NCI-H2081 treated with DMSO at 0.1 percent for 48 hours (cell line): Measurements from ENCODE around the gene BMP8A.
"Not testable (repeated sequence)": the region's sequence is repeated elsewhere in the genome, so short reads cannot be mapped to it uniquely, and the experiment has no call there.

ENCODE experiments used
- DNase-seq: peaks from one replicate; lab custom pipeline; 2025; lab: John Stamatoyannopoulos, UW

The BMP8A gene

DNA sequence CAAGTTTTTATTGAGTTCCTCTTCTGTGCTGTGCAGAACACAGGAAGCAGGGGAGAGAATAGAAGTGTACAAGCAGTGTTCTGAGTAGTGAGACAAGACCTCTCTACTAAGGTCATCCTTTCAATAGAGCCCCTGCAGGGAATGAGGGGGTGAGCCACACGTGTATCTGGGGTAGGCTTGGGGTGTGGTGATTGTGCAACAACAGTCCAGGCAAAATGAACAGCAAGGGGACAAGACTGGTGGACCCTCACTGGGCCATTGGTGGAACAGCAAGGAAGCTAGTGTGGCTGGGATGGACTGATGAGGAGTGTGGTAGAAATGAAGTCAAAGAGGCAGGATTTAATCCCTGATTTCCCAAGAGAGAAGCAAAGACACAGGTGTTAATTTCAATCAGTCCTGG, 8.2 kb upstream of the BMP8A start:
- DNase-seq: no peak

DNA sequence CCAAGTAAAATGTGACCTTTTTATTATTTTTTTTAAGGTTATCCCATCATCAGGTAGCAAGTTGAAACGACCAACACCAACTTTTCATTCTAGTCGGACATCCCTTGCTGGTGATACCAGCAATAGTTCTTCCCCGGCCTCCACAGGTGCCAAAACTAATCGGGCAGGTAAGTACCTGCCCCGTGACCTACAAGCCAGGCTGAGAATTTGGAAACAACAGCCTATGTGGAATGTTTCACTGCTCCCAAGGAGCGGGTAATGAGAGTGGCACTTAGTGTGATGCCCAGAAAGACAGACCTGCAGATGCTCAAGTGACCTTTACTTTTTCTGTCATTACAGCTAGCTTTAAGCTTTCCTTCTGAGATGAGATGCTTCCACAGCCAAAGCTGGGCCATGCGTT, 6.9 kb upstream of the BMP8A start:
- no peak for DNase-seq

DNA sequence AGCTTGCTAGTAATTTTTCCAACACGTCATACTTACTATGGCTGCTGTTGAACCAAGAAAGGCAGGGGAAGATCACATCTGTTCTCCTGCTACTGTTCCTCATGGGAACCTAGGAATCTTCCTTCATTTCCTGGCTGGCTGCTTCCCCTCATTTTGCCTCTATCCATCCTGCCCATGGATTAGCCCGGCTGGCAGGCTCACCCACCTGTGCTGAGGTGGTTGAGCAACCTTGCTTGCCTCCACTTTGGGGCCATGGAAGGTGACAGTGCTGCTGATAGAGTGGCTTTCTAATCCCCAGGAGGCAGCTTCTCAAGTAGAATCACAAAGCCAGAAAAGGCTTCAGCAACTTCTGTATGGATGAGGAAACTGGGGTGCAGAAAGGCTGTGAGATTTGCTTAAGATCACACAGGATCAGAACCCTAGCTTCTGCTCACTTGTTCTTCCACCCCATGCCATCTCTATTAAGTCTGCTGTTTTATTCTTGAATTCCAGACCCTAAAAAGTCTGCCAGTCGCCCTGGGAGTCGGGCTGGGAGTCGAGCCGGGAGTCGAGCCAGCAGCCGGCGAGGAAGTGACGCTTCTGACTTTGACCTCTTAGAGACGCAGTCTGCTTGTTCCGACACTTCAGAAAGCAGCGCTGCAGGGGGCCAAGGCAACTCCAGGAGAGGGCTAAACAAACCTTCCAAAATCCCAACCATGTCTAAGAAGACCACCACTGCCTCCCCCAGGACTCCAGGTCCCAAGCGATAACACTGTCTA, 6.2 kb upstream of the BMP8A start:
- DNase-seq: no peak

DNA sequence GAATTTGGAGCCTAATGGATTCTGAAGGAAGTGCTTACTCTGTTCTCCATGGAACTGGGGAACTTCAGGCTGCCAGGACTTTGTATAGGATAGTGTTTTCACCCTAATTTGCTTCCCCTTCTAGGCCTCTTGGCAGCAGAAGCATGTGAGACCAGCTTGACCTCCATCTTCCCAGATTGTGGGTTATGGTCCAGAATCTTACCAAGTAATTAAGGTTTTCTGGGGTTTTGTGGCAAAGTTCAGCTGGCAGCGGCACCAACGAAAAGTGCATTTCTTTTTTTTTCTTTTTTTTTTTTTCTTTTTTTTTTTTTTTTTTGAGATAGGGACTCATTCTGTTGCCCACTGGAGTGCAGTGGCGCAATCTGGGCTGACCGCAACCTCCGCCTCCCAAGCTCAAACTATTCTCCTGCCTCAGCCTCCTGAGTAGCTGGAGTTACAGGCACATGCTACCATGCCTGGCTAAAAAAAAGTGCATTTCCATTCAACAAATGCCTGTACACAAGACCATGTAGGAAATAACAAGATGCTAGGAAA, 3.4 kb upstream of the BMP8A start:
- DNase-seq: no peak

DNA sequence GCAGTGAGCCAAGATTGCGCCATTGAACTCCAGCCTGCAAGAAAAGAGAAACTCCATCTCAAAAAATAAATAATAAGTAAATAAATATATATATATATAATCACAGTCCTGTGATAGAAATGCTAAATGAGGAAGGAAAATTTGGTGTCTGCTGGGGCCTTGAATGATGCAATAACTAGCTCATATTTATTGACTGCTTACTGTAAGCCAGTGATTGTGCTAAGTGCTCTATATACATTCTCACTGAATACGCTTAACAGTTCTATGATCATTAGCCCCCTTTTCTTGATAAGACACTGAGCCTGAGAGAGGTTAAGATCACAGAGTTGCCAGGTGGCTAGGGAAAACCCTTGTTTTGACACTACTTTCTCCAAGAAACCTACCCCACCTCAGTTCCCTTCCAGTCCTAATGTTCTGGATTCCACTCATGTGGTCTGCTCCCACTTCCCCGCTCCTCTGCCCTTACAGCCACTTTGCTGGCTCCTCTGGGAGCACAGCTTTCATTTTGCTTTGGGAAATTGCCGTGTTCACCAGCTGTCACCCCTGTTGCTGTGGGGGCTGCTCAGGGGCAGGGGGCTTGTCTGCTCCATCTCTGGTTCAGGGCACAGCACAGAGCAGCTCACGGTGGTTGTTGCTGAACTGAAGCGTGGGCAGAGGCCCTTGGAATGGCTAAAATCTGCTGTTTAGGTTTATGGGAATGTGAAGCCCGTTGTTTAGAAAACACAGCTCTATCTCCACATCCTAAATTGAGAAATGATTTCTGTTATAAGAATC, 2.5 kb upstream of the BMP8A start:
- DNase-seq: no peak

DNA sequence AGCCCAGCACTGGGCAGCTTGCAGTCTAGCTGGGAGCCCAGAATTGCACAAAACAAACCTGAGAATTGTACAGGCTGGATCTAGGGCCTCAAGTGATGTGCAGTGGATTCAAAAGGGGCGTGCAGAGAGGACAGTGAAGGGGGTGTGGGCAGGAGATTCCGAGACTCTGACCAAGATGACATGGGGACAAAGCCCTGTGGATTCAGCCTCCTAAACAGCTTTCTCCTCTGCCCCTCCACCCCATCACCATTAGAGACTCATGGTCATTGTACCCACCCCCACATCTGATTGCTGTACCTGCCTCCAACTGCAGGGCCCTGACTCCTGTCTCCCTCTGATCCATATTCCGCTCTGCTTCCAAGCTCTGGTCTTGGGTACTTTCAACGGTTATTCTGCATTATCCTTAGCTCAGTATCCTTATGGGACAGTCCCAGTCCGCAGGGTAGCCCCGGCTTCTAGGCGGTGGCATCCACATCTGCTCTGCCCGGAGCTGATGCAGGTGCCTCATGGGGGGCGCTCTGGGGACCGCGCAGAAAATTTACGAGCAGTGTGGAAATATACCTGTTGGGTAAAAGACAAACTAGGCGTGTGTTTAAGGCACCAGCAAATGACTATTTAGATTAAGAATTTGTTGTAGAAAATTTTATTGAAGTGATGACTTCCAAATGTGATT, 1.7 kb upstream of the BMP8A start:
- no peak for DNase-seq

DNA sequence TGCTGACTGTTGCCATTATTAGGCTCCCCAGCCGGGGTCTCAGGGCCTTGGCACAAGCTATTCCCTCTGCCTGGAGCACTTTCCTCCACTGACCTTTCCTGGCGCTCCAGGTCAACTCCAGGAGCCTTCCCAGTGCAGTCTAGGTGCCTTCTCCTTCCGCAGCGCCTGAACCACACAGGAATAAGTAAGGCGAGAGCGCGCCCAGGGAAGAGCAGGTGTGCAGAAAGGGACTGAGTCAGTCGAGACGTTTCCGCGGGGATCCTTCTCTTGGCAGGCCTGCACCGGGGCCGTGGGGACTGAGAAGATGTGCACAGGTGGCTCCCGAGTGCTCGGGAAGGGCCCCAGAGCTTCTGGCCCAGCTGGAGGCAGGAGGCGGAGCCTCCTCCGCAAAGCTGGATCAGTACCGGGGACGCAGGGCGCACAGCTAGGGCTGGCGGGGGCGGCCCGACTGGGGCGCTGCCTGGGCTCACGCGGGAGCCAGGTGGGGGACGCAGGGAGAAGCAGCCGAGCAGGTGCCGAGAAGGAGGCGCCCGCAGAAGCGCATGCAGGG, 765 bp upstream of the BMP8A start:
- no peak for DNase-seq

DNA sequence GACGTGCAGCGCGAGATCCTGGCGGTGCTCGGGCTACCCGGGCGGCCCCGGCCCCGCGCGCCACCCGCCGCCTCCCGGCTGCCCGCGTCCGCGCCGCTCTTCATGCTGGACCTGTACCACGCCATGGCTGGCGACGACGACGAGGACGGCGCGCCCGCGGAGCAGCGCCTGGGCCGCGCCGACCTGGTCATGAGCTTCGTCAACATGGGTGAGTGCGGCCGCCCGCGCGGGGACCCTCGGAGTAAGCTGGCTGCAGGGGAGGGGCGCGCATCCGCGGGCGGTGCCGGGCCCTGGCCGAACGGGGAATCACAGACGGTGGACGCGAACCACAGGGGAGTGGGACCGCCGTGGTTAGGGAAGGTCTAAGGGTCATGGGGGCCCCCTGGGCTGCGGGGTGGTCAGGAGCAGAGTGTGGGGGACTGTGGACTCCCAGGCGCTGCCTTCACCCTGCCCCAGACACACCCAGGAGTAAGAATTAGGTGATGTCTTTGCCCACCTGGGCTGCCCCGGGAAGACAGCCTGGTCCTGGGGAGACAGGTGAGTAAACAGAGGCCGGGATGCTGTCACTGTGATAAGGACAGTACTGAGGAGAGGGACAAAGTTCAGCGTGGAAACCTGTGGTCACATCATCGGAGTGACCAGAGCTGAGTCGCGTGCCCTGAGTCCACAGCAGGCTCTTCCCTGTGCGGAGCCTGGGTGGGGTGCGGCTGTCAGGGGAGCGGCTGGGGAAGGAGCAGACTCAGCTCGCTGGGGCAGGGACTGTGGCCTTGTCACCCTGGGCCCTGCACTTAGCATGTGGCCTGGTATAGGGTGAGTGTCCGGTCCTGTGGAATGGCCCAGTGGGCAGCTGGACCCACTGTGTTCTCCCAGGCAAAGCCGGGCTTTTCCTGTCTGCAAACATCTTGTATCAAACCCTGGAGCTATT, 944 bp downstream of the BMP8A start:
- DNase-seq: not testable (repeated sequence)

GRCh38 chr1:39493043-39493810, 1.8 kb downstream of the BMP8A start:
- not testable (repeated sequence) for DNase-seq

DNA sequence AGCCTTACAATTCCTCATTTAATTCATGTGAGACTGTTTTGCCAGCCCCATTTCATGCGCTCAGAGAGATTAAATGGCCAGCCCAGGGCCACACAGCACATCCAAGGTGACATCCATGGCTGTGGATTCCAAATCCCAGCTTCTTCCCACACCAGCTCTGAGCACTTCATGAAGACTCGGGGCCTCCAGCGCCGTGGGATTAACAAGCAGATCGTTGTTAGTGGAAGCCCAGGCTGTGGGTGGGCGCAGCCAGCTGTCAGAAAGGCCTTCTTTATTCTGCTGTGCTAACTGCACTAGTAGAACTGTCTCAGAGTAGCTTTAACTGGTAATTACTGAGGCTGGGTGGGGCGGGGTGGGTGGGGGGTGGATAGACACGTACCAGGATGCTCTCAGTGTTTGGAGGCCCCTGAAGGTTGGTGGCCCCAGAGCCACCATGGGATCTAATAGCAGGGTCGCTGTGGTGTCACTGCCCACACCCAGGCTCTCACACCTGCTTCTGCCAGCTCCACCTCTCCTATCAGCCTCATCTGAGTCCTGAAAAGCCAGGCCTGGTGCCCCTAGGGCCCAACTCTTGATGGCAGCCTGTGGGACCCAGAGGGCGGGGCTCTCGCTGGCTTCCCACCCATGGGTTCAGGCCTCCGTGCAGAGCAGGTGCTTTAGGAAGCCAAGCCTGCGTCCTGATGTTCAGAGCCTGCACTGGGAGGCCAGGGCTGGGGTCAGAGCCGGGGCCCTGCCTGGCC, 3.4 kb downstream of the BMP8A start:
- DNase-seq: no peak

GRCh38 chr1:39496520-39496919, 5.1 kb downstream of the BMP8A start:
- not testable (repeated sequence) for DNase-seq

DNA sequence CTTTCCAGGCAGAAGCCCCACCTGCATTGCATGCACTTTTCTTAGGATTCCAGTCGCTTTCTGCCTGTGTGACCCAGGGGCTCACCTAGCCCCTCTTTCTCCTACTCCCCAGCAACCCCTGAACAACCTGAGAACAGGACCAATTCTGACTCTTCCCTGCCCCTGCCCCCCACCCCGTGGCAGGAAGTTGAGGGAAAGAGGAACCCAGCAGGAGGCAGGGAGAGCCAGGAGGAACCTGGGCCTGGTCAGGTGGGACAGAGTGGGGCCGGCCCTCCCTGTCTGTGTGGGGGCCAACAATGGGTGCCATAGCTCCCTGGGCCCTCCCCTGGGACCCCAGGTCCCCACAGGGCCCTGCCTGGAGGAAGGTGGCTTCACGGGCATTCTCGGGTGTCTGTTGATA, 6.1 kb downstream of the BMP8A start:
- DNase-seq: no peak

GRCh38 chr1:39498096-39498710, 6.8 kb downstream of the BMP8A start:
- DNase-seq: not testable (repeated sequence)

GRCh38 chr1:39498821-39499220, 7.4 kb downstream of the BMP8A start:
- not testable (repeated sequence) for DNase-seq

GRCh38 chr1:39499668-39500067, 8.2 kb downstream of the BMP8A start:
- no peak for DNase-seq

DNA sequence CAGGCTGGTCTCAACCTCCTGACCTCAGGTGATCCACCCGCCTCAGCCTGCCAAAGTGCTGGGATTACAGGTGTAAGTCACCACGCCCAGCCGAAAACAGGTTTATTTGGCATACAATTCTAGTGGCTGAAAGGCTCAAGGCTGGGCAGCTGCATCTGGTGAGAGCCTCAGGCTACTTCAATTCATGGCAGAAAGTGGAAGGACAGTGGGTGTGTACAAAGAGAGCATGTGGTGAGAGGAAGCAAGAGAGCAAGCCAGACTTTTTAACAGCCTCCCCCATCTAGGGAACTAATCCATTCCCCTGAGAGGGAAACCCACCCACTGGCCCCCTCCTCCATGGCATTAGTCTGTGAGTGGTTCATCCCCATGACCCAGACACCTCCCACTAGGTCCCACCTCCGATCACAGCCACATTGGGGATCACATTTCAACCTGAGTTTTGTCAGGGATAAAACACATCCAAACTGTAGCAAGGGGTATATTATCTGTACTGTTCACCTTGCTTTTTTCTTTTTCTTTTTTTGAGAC, 9.5 kb downstream of the BMP8A start:
- no peak for DNase-seq

DNA sequence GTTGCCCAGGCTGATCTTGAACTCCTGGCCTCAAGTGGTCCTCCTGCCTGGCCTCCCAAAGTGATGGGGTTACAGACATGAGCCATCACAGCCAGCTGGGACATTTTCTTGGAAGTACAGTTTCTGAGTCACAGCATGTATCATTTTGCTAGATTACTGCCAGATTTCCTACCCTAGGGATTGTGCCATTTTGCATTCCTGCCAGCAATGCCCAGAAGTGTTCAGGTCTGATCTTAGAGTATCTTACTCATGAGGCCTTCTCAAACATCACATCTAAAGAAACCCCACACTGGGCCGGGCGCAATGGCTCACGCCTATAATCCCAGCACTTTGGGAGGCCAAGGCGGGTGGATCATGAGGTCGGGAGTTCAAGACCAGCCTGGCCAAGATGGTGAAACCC, 10.2 kb downstream of the BMP8A start:
- no peak for DNase-seq

DNA sequence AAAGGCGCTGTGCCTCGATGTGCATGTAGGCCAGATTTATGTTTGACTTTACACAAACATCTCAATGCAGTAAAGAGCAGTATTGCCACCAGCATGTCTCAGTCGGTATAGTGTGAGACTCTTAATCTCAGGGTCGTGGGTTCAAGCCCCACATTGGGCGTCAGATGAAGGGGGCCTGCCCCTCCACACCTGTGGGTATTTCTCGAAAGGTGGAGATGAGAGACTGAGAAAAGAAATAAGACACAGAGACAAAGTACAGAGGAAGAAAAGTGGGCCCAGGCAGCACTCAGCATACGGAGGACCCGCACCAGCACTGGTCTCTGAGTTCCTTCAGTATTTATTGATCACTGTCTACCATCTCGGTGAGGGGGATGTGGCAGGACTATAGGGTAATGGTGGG, 13.0 kb downstream of the BMP8A start:
- DNase-seq: not testable (repeated sequence)

GRCh38 chr1:39505289-39505688, 13.9 kb downstream of the BMP8A start:
- DNase-seq: no peak
